H4 (cell line): ENCODE results near the gene CPNE4. TPM values are rescaled to one million over a fixed set of nuclear protein-coding genes. Genes with fewer than 3 reads are reported as not detected.
A peak's percentile ranks its signal among the peaks of the same experiment; 100 is the strongest.
"Not testable (repeated sequence)": the region's sequence is repeated elsewhere in the genome, so short reads cannot be mapped to it uniquely, and the experiment has no call there.

Experiments used
- DNase-seq: peaks from one replicate; pipeline ENCODE4 v3.0.0-alpha.2; 2015; ENCODE audit warnings: low spot score
- total RNA-seq: library from RNA; depleted of rRNA; stranded (reverse); fragments of >200 nt; shearing (Covaris generic); gene quantifications from 2 replicates; pipeline ENCODE4 v1.2.3, GENCODE V29; 2014; rRNA removed

Gene CPNE4
- total RNA-seq = 0.12 and 0.14 TPM in 2 replicates

GRCh38 chr3:132034486-132035464, at the start of gene CPNE4:
TSS of gene CPNE4 (minus strand) at chr3:132035014.
- peak; percentile 66 for DNase-seq

- DNase-seq = peak; percentile 12
Measured at GRCh38 chr3:132083583-132084279, 48.9 kb upstream of the CPNE4 start.

GRCh38 chr3:132083159-132083558, 48.3 kb upstream of the CPNE4 start:
- no peak for DNase-seq

- DNase-seq = no peak
Measured at GRCh38 chr3:132079147-132079546, 44.3 kb upstream of the CPNE4 start.

- no peak for DNase-seq
Measured at GRCh38 chr3:132073771-132074170, 39.0 kb upstream of the CPNE4 start.

GRCh38 chr3:132071043-132071442, 36.2 kb upstream of the CPNE4 start:
- DNase-seq = no peak

- DNase-seq = no peak
Measured at GRCh38 chr3:132064114-132064513, 29.3 kb upstream of the CPNE4 start.

GRCh38 chr3:132062535-132062934, 27.7 kb upstream of the CPNE4 start:
- no peak for DNase-seq

- DNase-seq = no peak
Measured at GRCh38 chr3:132055872-132056271, 21.1 kb upstream of the CPNE4 start.

GRCh38 chr3:132047209-132047608, 12.4 kb upstream of the CPNE4 start:
- DNase-seq = no peak

GRCh38 chr3:132044874-132045273, 10.1 kb upstream of the CPNE4 start:
- DNase-seq = not testable (repeated sequence)

- no peak for DNase-seq
Measured at GRCh38 chr3:132042681-132043080, 7.9 kb upstream of the CPNE4 start.

- peak; percentile 20 for DNase-seq
Measured at GRCh38 chr3:132038198-132038825, 3.5 kb upstream of the CPNE4 start.

GRCh38 chr3:132037581-132037980, 2.8 kb upstream of the CPNE4 start:
- DNase-seq = no peak

GRCh38 chr3:132037056-132037455, 2.2 kb upstream of the CPNE4 start:
- no peak for DNase-seq

GRCh38 chr3:132034097-132034485, 723 bp downstream of the CPNE4 start:
- no peak for DNase-seq

GRCh38 chr3:132033471-132033870, 1.3 kb downstream of the CPNE4 start:
- no peak for DNase-seq

GRCh38 chr3:132032959-132033358, 1.9 kb downstream of the CPNE4 start:
- no peak for DNase-seq

- DNase-seq = peak; percentile 79
Measured at GRCh38 chr3:132029182-132029902, 5.5 kb downstream of the CPNE4 start.

GRCh38 chr3:132022914-132023313, 11.9 kb downstream of the CPNE4 start:
- DNase-seq = no peak

GRCh38 chr3:132020058-132020457, 14.8 kb downstream of the CPNE4 start:
- no peak for DNase-seq

GRCh38 chr3:132017137-132017536, 17.7 kb downstream of the CPNE4 start:
- DNase-seq = no peak
